Duodenal mucosa (tissue), 2 donors: ENCODE measurements around the gene EFEMP1.
A peak's percentile ranks its signal among the peaks of the same experiment; 100 is the strongest.

Source experiments
- H3K27ac ChIP-seq: one replicate; pipeline ENCODE4 v1.7.0; 2013; ENCODE audit warnings: low read depth, low read length
- H3K27me3 ChIP-seq, 2 donors: one replicate each; pipeline ENCODE4 v1.7.0; 2013; ENCODE audit warnings: low read length in 2 of 2, control low read depth in 1 of 2; ENCODE audit not compliant: insufficient read depth in 2 of 2, control insufficient read depth in 1 of 2
- H3K36me3 ChIP-seq, 2 donors: one replicate each; pipeline ENCODE4 v1.7.0; 2013; ENCODE audit warnings: low read length in 2 of 2, control low read depth in 1 of 2; ENCODE audit not compliant: insufficient read depth in 2 of 2, control insufficient read depth in 1 of 2
- H3K4me1 ChIP-seq, 2 donors: one replicate each; pipeline ENCODE4 v1.7.0; 2013; ENCODE audit warnings: low read length in 2 of 2, control low read depth in 1 of 2; ENCODE audit not compliant: insufficient read depth in 2 of 2, control insufficient read depth in 1 of 2
- H3K4me3 ChIP-seq, 2 donors: one replicate each; pipeline ENCODE4 v1.7.0; 2013; ENCODE audit warnings: low read length in 2 of 2, low read depth in 1 of 2
- H3K9ac ChIP-seq, 2 donors: one replicate each; pipeline ENCODE4 v1.7.0; 2013; ENCODE audit warnings: low read length in 2 of 2, low read depth in 1 of 2
- H3K9me3 ChIP-seq, 2 donors: one replicate each; pipeline ENCODE4 v1.7.0; 2013; ENCODE audit warnings: low read length in 2 of 2, control low read depth in 1 of 2; ENCODE audit not compliant: control insufficient read depth in 1 of 2

The EFEMP1 gene

DNA sequence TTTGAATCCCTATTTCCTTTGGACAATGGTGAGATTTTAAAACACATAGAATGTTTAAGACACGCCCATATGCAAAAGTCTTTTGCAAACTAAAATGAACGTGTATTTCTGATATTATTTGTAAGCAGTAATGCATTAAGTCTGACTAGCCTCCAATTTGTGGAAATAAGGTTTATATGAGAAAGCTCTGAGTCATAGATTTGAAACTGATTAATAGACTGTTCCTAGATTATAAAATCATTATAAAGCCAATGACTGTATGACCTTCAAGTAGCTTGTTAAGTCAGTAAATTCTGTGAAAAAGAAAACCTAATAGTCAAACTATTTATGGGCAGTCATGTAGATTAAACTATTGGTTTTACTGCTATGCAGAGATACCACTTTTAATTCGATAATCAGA is 12.8 kb upstream of the EFEMP1 start:
- no peaks in the 10 kb centered on the region for H3K27me3 ChIP-seq
- no peaks in the 10 kb centered on the region for H3K36me3 ChIP-seq

GRCh38 chr2:55934337-55934736 is 10.8 kb upstream of the EFEMP1 start:
- no peak overlapping the region for H3K9ac ChIP-seq
- H3K27me3 ChIP-seq, result no peaks in the 10 kb centered on the region
- H3K4me3 ChIP-seq, result no peak overlapping the region
- no peaks in the 10 kb centered on the region for H3K4me1 ChIP-seq
- H3K27ac ChIP-seq, result no peak overlapping the region
- no peaks in the 10 kb centered on the region for H3K9me3 ChIP-seq
- no peaks in the 10 kb centered on the region for H3K36me3 ChIP-seq

More for the DNA sequence above, 12.8 kb upstream of the EFEMP1 start:
- H3K4me3 ChIP-seq, result no peak overlapping the region
- no peak overlapping the region for H3K27ac ChIP-seq
- no peaks in the 10 kb centered on the region for H3K4me1 ChIP-seq
- H3K9ac ChIP-seq, result no peak overlapping the region
- no peaks in the 10 kb centered on the region for H3K9me3 ChIP-seq

GRCh38 chr2:55932843-55933242 is 9.3 kb upstream of the EFEMP1 start:
- Histone ChIP-seq H3K9me3 (no peaks in the 10 kb centered on the region), H3K36me3 (no peaks in the 10 kb centered on the region), H3K27ac (no peak overlapping the region), H3K9ac (no peak overlapping the region), H3K27me3 (no peaks in the 10 kb centered on the region), H3K4me1 (no peaks in the 10 kb centered on the region), H3K4me3 (no peak overlapping the region)

DNA sequence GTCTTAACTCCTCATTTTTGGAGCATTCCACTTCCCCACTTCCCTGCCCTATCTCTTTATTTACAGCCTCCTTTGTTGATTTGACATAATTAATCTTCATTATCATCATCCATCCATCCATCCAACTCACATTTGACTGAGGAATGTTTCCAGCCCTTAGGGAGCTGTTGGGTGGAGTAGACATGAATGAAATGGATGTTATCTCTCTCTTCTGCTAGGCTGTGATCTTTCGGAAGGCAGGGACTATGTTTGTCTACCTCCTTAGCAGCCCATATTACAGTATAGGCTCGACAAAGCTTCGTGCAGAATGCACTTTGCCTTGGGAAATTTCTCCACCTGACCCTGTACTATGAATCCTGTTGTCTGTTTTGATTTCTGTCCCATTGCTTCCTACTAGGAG is 7.7 kb upstream of the EFEMP1 start:
- Histone ChIP-seq H3K4me1 (no peaks in the 10 kb centered on the region), H3K27ac (no peak overlapping the region), H3K27me3 (peaks cover 0 to 3% of the 10 kb centered on the region in 2 donors), H3K4me3 (no peak overlapping the region), H3K36me3 (no peaks in the 10 kb centered on the region), H3K9ac (no peak overlapping the region), H3K9me3 (no peaks in the 10 kb centered on the region)

DNA sequence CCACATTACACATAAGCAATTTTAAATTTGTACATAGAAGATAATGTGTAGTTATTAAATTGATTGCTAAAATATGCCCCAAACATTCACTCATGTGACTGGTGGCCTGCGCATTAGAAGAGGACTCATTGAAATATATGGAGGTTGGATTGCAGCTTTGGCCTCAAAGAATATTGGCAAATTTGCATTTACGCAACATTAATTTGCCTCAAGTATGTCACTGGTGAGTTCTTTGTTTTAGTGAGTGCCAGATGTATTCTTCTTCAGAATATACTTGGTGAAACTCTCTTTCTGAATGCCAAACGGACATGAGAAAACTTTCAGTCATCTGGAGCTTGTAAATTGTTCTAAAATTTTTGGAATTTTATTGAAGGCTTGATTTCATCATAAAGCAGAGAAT is 5.9 kb upstream of the EFEMP1 start:
- Histone ChIP-seq H3K9me3 (no peaks in the 10 kb centered on the region), H3K9ac (no peak overlapping the region), H3K36me3 (no peaks in the 10 kb centered on the region), H3K27ac (no peak overlapping the region), H3K4me3 (no peak overlapping the region), H3K27me3 (peaks cover 0 to 3% of the 10 kb centered on the region in 2 donors), H3K4me1 (no peaks in the 10 kb centered on the region)

GRCh38 chr2:55926974-55927373 is 3.4 kb upstream of the EFEMP1 start:
- H3K4me3 ChIP-seq, result no peak overlapping the region
- no peaks in the 10 kb centered on the region for H3K9me3 ChIP-seq
- no peak overlapping the region for H3K27ac ChIP-seq
- no peaks in the 10 kb centered on the region for H3K36me3 ChIP-seq
- no peaks in the 10 kb centered on the region for H3K4me1 ChIP-seq
- peaks cover 21 to 26% of the 10 kb centered on the region in 2 donors for H3K27me3 ChIP-seq
- no peak overlapping the region for H3K9ac ChIP-seq

GRCh38 chr2:55926246-55926645 is 2.7 kb upstream of the EFEMP1 start:
- H3K27ac ChIP-seq, result no peak overlapping the region
- H3K9me3 ChIP-seq, result no peaks in the 10 kb centered on the region
- H3K4me3 ChIP-seq, result no peak overlapping the region
- H3K4me1 ChIP-seq, result no peaks in the 10 kb centered on the region
- no peaks in the 10 kb centered on the region for H3K36me3 ChIP-seq
- H3K9ac ChIP-seq, result no peak overlapping the region
- H3K27me3 ChIP-seq, result peaks cover 27 to 29% of the 10 kb centered on the region in 2 donors

- Histone ChIP-seq H3K4me1 (no peaks in the 10 kb centered on the region), H3K9ac (no peak overlapping the region), H3K4me3 (peak overlapping the region; percentile 40 to 62), H3K27me3 (peaks cover 27 to 29% of the 10 kb centered on the region in 2 donors), H3K36me3 (no peaks in the 10 kb centered on the region), H3K27ac (no peak overlapping the region), H3K9me3 (no peaks in the 10 kb centered on the region)
Measured at GRCh38 chr2:55923982-55924321, 370 bp upstream of the EFEMP1 start.

DNA sequence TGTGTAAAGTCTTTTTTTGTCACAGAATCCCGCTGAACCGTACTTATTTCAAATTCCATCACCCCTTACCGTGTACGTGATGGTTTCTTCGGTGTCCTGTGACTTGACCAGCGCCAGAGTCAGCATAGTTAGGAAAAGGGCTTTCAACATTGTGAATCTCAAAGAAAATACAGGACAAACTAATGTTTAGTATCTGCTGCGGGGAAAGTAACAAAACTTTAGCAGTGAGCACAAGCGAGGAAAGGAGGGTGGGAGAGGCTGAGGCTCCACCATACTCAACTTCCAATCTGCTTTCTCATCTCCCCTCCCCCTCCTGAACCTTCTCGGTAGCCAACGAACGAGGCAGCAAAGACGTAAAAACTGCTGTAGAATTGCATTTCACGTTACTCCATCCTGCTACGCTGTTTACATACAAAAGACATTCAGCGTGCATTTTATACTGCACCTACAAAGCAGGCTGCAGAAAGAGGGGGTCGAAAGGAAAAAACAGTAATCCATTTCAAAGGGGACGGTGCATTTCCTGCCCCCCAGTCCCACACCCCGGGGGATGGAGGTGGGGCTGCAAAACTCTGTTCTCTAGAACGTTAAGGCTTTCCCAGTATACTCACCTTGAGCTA is 1.2 kb downstream of the EFEMP1 start:
- no peaks in the 10 kb centered on the region for H3K4me1 ChIP-seq
- no peaks in the 10 kb centered on the region for H3K36me3 ChIP-seq
- H3K9me3 ChIP-seq, result no peaks in the 10 kb centered on the region
- H3K4me3 ChIP-seq, result peak overlapping the region; percentile 60 to 62
- H3K27me3 ChIP-seq, result peaks cover 27 to 29% of the 10 kb centered on the region in 2 donors
- H3K27ac ChIP-seq, result no peak overlapping the region
- no peak overlapping the region for H3K9ac ChIP-seq

DNA sequence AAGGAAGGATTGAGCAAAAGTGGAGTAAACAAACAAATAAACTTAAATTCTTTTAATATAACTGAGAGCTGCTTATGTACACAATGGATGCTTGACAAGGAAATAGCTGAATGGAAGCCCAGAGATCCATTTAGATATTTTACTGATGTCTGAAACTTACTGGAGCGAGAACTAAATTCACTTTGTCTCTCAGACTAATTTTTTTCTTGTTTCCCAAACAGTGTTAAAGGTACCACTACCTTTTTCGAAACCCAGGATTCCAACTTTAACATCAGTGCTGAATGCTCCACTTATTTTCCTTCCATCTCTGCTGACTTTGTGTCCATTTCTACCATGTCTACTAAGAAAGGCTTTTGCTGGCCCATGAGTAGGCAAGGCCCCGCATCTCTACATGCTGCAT is 4.0 kb downstream of the EFEMP1 start:
- Histone ChIP-seq H3K9me3 (no peaks in the 10 kb centered on the region), H3K27me3 (peaks cover 27% of the 10 kb centered on the region in 2 donors), H3K27ac (no peak overlapping the region), H3K36me3 (no peaks in the 10 kb centered on the region), H3K4me1 (no peaks in the 10 kb centered on the region), H3K9ac (no peak overlapping the region), H3K4me3 (no peak overlapping the region)

DNA sequence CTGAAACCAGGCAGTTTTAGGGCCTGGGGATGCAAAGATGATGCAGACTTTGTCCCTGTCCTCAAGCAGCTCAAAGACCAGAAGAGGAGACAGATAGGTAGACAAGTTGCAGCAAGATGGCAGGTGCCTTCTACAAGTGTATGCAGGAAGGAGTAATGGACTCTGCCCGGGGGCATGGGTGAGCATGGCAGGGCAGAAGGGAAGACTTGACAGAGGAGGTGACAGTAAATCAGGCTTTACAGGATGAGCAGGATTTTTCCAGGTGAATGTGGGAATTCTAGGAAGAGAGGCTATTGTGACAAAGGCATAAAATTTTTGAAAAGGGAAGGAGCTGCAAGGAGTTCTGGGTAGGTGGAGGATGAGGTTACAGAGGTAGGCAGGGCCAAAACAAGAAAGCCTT is 4.7 kb downstream of the EFEMP1 start:
- H3K4me3 ChIP-seq, result no peak overlapping the region

More for the DNA sequence above, 4.7 kb downstream of the EFEMP1 start:
- H3K9ac ChIP-seq, result no peak overlapping the region
- H3K27me3 ChIP-seq, result peaks cover 21 to 23% of the 10 kb centered on the region in 2 donors
- H3K27ac ChIP-seq, result no peak overlapping the region
- no peaks in the 10 kb centered on the region for H3K9me3 ChIP-seq
- no peaks in the 10 kb centered on the region for H3K4me1 ChIP-seq
- H3K36me3 ChIP-seq, result no peaks in the 10 kb centered on the region
